ENCODE data around the gene PRAMEF27.
"Not testable (repeated sequence)": the region's sequence is repeated elsewhere in the genome, so short reads cannot be mapped to it uniquely, and the experiment has no call there.

PRAMEF27 gene

GRCh38 chr1:13056475-13056874 lies at the start of gene PRAMEF27:
PRAMEF27 (minus strand) TSS chr1:13056575; CDS start chr1:13053659, 2,916 bp downstream.
- not testable (repeated sequence) for DNase-seq (ENCODE audit: low read depth in 2 of 2)

GRCh38 chr1:13070474-13070873 lies 14.1 kb upstream of the PRAMEF27 start, which contains the start of gene PRAMEF25:
PRAMEF25 (plus strand) TSS chr1:13070774; CDS start chr1:13073694, 2,920 bp downstream.
- DNase-seq (ENCODE audit: low read depth in 2 of 2) = not testable (repeated sequence)

DNA sequence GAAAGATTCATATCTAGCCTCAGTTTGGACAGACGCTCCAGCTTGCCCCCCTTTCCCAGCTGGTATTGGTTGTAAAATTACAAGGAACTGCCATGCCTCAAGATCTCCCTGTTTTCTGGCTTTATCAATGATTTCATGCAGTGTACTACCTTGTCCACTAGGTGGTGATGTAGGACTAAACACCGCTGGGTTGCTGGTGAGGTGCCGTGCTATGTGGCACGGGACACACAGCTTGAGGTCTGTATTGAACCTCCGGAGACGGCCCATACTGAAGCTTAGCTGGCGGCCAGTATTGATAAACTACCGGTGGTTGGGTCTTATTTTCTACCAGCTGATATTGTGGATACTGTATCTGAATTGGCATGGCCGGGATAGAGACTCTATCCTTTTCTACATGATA lies 36.5 kb downstream of the PRAMEF27 start:
- not testable (repeated sequence) for DNase-seq (ENCODE audit: low read depth in 2 of 2)

GRCh38 chr1:13011932-13012331 lies 44.4 kb downstream of the PRAMEF27 start:
- DNase-seq (ENCODE audit: low read depth in 2 of 2) = not testable (repeated sequence)

DNA sequence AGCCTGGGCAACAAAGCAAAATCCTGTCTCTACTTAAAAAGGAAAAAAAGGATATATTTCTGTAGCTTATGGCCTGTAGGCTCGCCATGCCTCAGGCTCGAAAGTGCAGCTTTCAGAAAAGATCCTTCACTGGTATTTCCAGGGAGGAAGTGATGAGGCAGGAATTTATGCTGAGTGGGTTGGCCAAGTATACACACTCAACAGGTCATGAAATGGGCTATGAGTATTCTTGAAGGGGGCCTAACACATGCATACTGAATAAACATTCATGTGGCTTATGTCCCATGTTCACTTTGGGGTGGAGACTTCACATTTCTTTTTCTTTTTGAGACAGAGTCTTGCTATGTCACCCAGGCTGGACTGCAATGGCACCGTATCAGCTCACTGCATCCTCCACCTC lies 47.0 kb downstream of the PRAMEF27 start:
- DNase-seq (ENCODE audit: low read depth in 2 of 2) = not testable (repeated sequence)

- not testable (repeated sequence) for DNase-seq (ENCODE audit: low read depth in 2 of 2)
Observed at GRCh38 chr1:13005732-13006131, 50.6 kb downstream of the PRAMEF27 start.

Measured in stimulated activated CD4-positive, alpha-beta T cell treated with anti-CD3 and anti-CD28 coated beads, Interleukin-15, amount 100 ng/mL, for 48 hours (primary cell).